ENCODE data around the gene ORM2.

Gene ORM2

DNA sequence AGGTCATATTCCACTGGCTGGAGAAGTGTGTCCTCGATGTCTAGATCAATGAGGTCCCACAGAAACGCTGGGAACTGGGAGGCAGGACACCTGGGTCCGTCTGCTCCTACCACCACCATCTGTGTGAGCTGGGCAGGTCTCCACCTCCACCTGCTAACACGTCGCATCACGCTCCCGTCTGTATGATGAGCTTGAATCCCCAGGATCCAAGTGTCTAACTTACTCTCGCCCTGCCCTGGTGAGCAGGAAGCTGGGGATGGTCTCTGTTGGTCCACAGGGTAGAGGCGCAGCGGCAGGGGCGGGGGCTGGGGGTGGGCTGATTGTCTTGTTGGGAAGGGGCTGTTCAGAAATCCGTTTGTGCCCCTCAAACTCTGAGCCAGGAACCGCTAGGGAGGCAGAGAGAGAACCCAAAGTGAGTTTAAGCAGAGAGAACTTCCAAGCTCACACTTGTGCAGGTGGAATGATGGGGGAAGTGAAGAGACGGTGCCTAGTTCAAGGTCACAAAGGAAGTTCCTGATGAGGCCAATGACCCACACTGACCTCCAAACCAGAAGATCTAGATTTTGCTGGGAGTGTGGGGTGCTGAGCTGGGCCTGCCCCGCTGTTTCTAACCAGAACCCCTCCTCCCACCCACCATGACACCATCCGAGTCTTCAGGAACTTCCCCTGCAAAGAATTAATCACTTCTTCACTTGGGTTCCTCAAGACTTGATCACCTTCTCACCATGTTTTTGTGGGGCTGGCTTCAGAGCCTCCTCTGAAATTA lies 21.1 kb downstream of the ORM2 start:
- DNase-seq: no peak

DNA sequence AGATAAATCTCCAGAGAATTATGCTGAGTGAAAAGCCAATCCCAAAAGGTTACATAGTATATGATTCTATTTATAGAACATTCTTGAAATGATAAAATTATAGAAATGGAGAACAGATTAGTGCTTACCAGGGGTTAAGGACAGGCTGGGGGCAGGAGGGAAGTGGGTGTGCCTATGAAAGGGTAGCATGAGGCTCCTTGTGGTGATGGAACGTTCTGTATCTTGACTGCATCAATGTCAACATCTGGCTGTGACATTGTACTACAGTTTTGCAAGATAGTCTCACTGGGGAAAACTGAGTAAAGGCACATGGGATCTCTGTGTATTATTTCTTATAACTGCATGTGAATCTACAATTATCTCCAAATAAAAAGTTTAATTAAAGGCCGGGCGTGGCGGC lies 22.3 kb downstream of the ORM2 start:
- no peak for DNase-seq

DNA sequence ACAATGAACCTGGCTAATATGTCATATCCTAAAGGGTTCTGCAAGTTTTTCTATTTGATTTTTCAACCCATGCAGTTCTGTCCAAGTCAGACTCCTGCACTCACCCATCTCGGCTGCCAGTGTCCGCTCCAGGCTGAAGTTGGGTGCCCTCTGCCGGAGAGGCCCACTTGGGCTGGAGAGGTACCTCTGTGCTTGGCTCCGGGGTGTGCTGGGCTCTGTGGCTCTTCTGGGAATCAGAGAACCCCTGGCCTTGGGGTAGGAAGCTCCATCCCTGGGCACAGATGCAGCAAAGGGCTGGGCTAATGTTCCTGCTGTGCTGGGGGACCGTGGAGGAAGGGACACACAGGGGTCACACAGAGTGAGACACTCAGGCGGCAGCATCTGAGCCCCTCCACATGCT lies 26.2 kb downstream of the ORM2 start:
- no peak for DNase-seq

DNA sequence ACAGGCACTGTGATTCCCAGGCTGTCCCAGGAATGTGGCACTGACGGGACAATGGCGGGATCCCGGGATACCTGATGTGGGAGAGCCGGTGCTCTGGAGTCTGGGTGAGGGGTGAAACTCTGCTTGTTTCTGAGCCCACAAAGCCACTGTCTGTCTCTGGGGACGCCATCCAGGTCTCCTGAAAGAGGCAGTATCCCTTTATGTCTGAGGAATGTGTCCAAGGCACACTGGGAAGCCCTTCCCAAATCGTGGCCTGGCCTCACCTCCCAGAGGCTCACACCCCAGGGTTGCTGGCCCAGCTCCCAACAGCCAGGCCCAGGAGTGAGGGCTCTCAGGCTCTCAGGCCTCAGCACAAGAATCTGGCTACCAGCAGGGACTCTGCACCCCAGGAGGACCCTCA lies 27.1 kb downstream of the ORM2 start:
- no peak for DNase-seq

DNA sequence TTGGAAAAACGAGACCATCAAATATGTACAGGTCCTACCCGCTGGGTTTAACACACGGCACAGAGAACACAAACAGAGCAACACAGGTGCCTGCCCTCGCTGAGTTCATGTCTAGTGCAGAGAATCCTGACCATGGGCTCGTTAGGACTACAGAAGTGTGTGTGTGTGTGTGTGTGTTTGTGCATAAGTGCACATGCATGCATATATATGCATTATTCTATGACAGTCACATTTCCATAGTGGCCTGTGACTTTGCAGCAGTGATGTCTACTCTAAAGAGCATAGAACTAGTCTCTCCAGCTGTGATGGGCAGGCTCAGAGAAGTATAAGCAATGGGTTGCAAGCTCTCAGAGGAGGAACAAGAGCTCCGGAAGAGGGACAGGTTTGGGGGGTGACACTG lies 27.7 kb downstream of the ORM2 start:
- DNase-seq: no peak

DNA sequence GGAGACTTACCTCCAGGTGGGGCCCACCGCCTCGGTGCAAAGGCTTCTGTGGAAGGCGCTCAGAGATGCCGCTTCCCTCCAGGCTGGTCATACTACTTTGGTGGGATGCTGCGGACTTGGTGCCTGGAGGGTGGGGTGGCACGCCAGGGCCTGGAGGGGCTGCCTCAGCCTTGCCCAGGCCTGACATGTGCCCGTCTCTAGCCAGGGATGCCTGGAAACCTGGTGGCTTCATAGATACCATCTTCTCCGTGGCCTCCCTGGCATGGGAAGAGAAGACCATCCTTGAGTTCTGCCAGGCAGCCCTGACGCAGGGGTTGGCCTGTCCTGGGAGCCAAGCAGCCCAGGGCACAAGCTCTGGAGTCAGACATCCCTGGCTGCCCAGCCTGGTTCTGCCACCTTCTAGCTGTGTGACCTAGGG lies 28.3 kb downstream of the ORM2 start:
- DNase-seq: no peak

DNA sequence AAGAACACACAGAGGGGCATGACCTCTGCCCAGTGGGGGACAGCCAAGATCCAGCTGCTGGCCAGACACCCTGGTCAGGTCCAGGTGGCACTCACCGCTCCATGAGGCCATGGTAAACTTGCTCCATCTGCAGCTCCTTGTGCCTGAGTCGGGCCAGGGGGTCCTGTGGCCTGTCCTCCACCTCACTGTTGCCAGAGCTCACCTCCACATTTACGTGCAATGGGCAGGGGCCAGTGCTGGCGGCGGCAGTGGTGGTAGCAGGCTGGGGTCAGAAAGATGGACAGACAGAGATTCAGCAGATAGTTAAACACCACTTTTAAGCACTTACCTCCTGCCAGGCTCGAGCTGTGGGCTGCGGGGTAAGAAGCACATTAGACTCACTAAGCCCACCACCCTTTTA lies 30.1 kb downstream of the ORM2 start:
- no peak for DNase-seq

DNA sequence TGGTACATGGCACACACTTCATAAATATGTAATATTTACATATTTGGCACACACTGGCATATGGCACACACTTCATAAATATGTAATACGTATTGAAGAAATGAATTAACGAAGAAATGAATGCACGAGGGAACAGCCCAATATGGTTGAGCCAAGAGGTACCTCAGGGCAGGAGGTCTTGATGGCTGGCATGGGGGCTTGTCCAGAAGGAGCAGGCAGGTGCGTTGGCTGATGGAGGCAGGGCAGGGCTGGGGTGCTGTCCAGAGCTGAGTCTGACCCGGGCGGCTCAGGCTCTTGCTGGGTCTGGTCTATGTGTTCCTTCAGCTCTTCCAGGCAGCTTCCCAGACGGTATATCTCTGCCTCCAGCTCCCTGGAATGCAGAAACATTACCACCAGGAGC lies 31.9 kb downstream of the ORM2 start:
- DNase-seq: no peak

DNA sequence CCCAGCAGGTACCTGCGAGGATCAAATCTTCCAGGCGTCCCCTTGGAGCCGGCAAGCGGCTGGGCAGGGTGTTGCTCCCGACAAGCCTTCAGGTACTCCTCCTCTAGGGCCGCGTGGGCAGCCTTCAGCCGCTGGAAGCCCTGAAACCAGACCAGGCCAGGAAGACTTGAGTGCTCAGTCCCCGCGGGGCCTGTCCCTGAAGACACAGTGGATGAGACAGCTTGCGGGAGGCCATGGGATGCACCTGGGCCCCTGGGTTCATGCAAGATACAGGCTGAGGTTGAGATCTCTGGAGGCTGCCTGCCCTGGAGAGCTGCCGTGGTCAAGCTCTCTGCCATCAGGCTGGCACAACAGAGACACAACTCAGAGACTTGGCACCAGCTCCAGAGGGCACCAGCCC lies 32.7 kb downstream of the ORM2 start:
- no peak for DNase-seq

DNA sequence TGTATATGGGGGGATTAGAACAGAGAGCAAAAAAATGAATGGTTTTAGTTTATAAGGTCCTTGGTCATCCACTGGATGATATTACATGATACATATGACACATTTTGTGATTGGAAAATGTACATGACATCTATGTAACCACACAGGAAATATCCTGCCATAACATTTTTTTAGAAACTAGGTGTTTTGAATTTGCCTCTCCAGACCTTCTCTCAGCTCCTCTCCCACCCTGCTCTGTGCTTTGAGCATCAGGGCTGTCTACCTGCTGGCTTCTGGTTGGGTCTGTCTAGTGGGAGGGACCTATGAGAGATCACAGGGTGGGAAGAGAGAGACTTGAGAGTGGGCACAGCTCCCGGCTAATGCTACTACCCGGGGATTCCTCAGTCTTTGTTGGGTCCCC lies 33.8 kb downstream of the ORM2 start:
- no peak for DNase-seq

DNA sequence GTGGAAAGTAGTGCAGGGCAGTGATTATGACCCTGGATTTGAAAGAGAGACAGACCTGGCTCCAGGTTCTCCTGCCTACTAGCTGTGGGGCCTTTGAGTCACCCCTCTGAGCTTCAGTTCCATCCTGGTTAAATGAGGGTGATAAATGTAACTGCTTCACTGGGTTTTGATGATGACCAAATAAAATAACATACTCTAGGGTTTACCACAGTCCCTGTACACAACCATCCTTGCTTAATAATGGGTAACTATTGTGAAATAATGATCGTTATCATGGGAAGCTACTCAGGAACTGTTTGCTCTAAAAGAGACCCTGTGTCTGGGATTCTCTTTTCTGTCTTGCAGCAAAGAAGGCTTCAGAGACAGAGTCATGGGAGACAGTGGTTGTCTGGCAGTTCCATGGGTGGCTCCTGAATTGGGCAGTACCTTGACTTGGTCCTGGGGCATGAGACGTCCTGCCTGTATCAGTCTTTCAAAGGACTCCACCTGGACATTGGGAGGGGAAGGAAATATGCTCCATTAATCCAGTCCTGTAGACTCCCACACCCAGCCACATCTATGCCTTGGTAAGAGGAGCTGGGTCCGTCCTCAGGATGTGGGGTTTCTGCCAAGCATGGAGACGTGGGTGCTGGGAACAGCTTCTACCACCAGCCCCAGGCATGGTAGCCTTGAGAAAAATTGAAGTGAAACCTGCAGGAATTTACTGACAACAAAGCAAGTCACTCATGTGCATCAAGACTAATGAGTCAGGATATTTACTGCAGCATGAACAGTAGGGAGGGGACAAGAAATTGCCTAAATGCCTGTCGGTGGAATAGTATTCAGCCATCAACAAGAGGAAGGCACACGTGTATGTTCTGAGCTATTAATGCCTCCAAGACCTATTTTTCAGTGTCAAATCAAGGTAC lies 34.7 kb downstream of the ORM2 start:
- peak; percentile 84 for DNase-seq

DNA sequence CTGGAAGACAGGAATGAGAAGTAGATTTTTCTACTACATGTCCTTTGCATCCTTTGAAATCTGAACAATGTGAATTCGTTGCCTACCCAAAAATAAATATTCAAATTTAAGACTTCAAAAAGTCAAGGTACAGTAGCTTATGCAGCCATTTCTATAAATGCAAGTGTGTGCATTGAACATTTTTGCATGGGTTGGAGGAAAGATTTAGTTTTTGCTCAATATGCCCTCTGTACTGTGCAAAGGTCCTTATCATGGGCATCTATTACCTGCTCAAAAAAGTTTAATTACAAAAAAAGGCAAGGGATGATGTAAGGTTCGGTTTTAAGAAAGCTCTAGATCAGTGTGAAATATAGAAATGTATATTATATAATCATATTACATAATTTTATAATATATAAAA lies 35.5 kb downstream of the ORM2 start:
- no peak for DNase-seq

DNA sequence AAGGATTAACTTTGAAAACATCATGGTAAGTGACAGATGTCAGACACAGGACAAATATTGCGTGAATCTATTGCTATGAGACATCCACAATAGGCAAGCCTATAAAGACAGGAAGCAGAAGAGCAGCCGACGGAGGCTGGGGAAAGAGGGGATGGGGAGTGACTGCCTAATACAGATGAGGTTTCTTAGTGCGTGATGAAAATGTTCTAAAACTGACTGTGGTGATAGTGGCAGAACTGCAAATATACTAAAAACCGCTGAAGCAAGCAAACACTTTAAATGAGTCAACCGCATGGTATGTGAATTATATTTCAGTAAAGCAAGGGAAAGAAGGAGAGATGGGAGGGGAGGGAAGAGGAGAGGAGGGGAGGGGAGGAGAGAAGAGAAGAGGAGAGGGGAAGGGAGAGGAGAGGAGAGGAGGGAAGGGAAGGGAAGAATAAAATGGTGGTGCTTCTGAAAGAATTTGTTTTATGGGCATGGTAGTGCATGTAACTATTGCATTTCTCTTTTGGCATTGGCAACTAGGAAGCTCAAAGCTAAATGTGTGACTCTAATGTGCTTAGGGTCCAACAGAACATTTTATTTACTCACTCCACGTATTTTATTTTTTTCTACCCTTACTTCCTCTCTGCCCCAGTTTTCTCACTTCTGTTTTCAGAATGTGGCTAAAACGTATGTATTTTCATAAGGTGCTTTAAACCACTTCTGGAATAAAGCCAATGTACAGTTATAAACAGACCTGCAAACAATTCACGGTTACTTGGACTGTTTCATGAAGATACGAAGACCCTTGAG lies 36.9 kb downstream of the ORM2 start:
- peak; percentile 36 for DNase-seq

DNA sequence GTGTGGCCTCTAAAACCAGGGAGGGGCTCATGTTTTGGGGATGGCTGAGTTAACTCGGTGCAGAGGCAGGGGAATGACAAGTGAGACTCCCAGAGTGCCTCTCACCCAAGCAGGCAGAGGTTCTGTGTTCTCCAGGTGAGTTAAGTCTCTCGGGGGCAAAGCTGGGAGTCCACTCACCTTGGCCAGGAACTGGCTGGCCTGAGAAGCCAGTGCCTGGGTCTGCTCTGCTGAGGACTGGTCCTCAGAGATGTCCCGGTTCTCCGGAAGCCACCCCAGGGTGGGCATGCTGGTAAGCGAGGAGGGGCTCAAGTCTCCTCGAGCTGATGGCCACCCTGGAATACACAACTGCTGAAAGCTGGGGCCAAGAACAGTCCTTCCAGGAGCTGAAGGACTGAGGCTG lies 37.7 kb downstream of the ORM2 start:
- DNase-seq: no peak

DNA sequence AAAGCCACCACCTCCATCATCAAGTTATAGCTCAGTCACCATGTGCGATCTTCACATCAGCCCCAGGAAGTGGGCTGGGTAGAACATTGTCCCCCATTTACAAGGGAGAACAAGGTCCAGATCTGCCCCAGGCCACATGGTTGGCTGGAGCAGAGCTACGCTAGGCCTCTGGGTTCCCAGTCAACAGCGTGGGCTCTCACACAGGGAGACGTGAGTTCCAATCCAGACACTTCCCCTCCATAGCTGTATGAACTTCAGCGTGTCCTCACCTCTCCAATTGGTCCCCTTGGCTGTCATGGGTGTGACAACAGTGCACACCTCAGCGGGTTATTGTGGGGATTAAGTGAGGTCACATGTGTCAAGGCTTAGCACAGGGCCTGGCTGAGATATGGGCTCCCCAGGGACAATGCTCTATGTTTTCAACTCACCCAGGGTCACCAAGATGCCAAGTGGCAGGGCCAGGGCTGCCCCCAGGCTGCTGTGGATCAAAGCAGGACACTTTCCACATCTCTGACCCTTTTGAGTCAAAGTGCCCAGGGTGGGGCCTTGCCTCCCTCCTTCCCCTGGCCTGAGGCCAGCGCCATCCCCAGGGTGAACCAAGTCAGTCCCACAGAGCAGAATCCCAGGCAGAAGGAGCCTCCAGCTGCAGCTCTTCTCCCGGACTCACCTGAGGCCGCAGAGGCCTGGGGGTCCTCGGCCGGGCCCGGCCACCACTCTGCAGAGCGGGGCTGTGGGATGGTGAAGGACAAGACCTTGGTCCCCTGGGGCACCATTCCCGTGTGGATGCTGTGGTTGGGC lies 38.3 kb downstream of the ORM2 start:
- no peak for DNase-seq

DNA sequence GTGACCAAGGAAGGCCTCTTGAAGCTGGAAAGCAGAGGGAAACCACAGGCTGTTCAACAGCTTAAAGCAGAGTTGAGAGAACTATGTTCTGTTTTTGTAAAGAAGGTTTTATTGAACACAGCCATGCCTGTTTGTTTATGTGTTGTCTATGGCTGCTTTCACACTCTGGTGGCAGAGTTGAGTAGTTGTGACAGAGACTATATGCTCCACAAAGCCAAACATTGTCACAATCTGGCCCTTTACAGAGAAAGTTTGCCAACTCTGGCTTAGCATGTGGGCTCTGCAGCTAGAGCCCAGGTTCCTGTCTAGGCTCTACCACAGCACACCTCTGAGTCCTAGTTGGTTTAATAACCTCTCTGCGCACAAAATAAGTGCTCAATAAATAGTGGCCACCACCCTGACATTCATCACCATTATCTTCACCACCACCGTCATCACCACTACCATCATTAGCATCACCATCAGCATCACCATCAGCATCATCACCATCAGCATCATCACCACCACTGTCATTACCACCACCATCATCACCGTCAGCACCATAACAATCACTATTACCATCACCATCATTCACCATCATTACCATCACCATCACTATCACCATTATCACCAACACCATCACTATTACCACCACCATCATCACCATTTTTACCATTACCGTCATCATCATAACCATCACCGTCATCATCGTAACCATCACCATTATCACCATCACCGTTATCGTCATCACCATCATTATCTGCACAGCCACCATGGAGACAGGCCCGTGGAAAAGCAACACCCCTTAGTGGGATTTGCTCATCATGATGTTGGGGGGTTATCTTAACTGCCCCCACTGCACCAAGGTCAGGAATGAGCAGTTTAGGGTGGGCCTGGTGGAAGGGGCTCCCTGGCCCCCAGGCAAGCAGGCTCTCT lies 39.8 kb downstream of the ORM2 start:
- no peak for DNase-seq

DNA sequence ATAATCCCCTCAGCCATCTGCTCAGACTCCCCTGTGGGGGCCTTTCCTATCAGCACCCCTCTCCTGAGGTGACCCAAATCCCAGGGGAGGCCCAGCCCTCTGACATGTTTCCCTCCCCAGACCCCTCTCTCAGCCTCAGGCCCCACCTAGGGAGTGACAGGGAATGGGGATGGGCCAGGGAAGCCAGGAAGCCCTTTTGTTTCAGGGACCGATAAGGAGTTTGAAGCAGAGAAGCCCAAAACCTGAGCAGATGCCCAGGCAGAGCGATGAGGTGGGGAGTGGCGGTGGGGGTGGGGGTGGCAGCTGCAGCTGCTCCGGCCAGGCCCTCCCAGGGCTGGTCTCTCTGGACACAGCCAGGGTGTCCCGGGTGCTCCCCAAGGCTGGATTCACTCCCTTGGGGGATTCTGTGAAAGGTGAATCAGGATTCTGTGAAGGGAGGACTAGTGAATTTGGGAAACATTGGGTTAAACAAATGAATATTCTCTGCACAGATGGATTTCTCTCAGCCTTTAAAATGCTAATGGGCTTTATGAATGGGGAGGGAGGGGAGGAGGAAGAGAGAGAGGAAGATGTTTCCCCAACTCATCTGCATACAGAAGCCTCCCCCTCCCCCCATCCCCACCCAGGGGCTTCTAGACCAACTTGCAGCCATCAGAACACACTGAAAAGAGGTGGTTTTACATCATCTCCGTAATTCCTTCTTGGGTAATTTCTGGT lies 40.7 kb downstream of the ORM2 start:
- DNase-seq: no peak

DNA sequence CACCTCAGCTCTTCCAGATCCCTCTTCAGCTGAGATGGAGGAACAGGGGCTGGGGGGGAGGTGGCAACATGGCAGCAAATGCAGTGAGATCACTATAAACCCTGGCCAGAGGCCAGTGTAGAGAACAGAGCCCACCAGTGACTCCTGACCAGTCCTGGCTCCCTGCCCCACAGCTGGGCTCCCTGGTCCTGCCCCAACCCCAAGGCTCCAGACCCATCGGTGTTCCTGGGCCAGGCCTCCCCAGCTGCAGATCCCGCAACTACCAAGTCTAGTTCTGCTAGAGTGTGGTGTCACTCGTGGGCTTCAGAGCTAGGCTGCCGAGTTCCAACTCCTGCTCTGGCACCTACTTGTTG lies 41.3 kb downstream of the ORM2 start:
- no peak for DNase-seq

DNA sequence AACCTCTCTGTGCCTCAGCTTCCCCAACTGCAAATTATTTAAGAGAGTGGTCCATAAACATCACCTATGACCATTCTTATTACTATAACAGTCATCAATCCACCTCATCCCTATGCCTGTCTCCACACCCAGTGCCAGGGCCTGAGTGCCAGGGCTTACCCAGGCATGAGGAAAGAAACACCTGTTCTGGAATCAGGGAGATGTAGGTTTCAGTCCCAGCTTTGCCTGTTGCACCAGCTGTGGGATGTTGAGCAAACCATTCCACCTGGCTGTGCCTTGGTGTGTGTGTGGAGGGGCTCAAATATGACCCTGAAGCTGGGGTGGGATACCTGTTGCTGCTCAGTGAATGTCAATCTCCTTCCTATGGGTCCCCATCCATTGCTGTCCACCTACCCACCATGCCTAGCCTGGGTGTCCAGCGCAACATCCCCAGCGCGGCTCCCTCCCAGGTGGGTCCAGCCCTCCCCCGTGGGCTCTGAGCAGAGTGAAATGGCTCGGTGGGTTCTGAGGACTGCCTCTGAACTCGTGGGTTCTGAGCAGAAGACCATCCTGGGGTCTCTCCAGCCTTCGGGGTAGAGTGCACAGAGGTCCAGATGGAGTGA lies 41.8 kb downstream of the ORM2 start:
- no peak for DNase-seq
